Tibial artery (tissue), 4 donors: ENCODE results near the gene SERPINB6.

ENCODE experiments used
- DNase-seq, 2 donors: peaks; one replicate each; pipeline ENCODE4 v3.0.0-alpha.2; 2019
- H3K27ac ChIP-seq, 2 donors: fragments of 200-600 bp; sonication (generic) in 1 of 2; 1 replicate in 1 of 2; 2 replicates in 1 of 2; pipeline ENCODE4 v1.5.1; 2018 to 2019; ENCODE audit warnings: mild to moderate bottlenecking in 1 of 2
- H3K27me3 ChIP-seq, 2 donors: fragments of 200-600 bp; sonication (generic) in 1 of 2; one replicate each; pipeline versions ENCODE4 v1.5.1 to v1.6.0; 2016 to 2019
- H3K36me3 ChIP-seq, 3 donors: fragments of 200-600 bp; sonication (generic) in 2 of 3; one replicate each; pipeline ENCODE4 v1.5.1; 2016 to 2019; ENCODE audit warnings: mild to moderate bottlenecking in 2 of 3
- H3K4me1 ChIP-seq, 4 donors: fragments of 200-600 bp; sonication (generic) in 2 of 4; 1 replicate in 3 of 4; 2 replicates in 1 of 4; pipeline ENCODE4 v1.5.1; 2016 to 2019
- H3K4me3 ChIP-seq, 2 donors: fragments of 200-600 bp; sonication (generic) in 1 of 2; 1 replicate in 1 of 2; 2 replicates in 1 of 2; pipeline ENCODE4 v1.5.1; 2018 to 2019; ENCODE audit warnings: mild to moderate bottlenecking in 2 of 2
- H3K9me3 ChIP-seq, 3 donors: fragments of 200-600 bp; sonication (generic) in 1 of 3; one replicate each; pipeline ENCODE4 v1.5.1; 2016 to 2019
- intact Hi-C: fragments of 100-400 bp; cut with DNase I; formaldehyde crosslinking; loops from one replicate; pipeline ENCODE4 v1.15.0; 2023; ENCODE audit warnings: low total_unique reads
- TF ChIP-seq, protein P1 (sequence below), 2 experiments: fragments of 200-600 bp in 1 of 2; fragments of 450-650 bp in 1 of 2; IDR thresholded peaks; one replicate each; pipeline ENCODE4 v1.5.1; 2017 to 2019; ENCODE audit warnings: antibody characterized with exemption in 2 of 2, mild to moderate bottlenecking in 1 of 2, moderate library complexity in 1 of 2

Gene SERPINB6

DNA sequence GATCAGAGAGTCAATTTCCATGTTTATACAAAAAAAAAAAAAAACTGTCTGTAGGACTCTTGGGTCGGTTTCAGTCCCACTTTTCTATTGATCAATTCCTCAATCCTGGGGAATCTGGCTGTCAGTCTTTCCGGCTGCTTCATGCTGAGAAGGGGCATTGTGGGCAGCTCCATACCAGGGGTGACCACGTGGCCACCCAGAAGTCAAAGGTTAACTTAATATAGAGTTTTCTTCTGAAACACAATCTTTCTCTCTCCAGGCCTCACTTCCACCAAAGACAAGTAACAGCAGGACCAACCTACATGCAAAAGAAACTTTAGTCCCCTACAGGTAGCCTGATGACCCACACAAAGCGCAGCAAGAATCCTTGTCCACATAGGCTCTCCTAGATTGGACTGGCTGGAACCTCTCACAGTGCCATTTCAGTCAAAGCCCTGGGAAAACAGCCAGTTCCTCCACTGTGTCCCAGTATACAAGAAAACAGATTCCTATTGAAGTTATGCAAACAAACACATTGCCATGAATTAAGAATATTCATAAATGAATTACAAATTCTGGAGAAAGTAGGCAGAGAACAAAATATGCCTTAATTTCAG, 49.7 kb downstream of the SERPINB6 start:
- no peaks in the 10 kb centered on the region for H3K9me3 ChIP-seq
- TF ChIP-seq, protein P1, sequence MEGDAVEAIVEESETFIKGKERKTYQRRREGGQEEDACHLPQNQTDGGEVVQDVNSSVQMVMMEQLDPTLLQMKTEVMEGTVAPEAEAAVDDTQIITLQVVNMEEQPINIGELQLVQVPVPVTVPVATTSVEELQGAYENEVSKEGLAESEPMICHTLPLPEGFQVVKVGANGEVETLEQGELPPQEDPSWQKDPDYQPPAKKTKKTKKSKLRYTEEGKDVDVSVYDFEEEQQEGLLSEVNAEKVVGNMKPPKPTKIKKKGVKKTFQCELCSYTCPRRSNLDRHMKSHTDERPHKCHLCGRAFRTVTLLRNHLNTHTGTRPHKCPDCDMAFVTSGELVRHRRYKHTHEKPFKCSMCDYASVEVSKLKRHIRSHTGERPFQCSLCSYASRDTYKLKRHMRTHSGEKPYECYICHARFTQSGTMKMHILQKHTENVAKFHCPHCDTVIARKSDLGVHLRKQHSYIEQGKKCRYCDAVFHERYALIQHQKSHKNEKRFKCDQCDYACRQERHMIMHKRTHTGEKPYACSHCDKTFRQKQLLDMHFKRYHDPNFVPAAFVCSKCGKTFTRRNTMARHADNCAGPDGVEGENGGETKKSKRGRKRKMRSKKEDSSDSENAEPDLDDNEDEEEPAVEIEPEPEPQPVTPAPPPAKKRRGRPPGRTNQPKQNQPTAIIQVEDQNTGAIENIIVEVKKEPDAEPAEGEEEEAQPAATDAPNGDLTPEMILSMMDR (IDR thresholded peaks at IDR 0.05), result no peak
- DNase-seq, result no peak
- intact Hi-C loops, result no loop called here
- H3K27me3 ChIP-seq, result no peaks in the 10 kb centered on the region
- H3K36me3 ChIP-seq, result no peaks in the 10 kb centered on the region
- H3K4me1 ChIP-seq, result no peaks in the 10 kb centered on the region
- H3K27ac ChIP-seq, result no peak overlapping the region
- no peak overlapping the region for H3K4me3 ChIP-seq

DNA sequence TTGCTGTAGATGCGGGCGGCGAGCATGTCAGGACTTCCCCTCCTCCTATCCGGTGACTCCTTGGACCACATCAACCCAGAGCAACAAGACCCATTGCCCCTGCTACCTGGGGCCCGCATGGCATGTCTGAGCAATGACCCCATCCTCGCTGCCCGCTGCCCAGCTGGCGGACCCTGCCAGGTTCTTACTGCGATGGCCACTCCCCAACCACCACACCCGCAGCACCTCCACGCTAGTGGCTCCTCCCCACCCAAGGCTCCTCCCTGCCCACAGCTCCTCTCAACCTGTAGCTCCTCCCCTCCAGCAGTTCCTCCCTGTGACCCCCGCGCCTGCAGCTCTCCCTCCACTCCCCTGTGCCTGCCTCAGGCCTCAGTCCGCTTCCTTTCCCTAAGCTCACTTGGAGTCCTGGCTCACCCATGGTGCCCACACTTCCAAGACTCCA, 50.7 kb downstream of the SERPINB6 start:
- Histone ChIP-seq H3K27ac (no peak overlapping the region), H3K4me3 (no peak overlapping the region), H3K27me3 (no peaks in the 10 kb centered on the region), H3K4me1 (no peaks in the 10 kb centered on the region), H3K36me3 (no peaks in the 10 kb centered on the region), H3K9me3 (no peaks in the 10 kb centered on the region)
- TF ChIP-seq, protein P1 (IDR thresholded peaks at IDR 0.05), result no peak
- DNase-seq, result no peak
- intact Hi-C loops, result no loop called here

DNA sequence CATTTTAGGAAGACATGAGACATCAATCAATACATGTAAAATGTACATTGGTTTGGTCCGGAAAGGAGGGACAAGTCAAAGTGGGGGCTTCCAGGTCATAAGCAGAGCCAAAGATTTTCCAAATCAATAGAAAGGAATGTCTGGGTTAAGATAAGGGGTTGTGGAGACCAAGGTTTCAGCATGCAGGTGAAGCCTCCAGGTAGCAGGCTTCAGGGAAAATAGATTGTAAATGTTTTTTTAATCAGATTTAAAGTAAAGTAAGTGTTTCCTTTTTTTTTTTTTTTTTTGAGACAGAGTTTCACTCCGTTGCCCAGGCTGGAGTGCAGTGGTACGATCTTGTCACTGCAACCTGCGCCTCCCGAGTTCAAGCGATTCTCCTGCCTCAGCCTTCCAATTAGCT, 51.5 kb downstream of the SERPINB6 start:
- TF ChIP-seq, protein P1 (IDR thresholded peaks at IDR 0.05), result no peak
- DNase-seq, result no peak
- Histone ChIP-seq H3K4me3 (no peak overlapping the region), H3K27ac (no peak overlapping the region), H3K36me3 (no peaks in the 10 kb centered on the region), H3K27me3 (no peaks in the 10 kb centered on the region), H3K9me3 (no peaks in the 10 kb centered on the region), H3K4me1 (no peaks in the 10 kb centered on the region)
- intact Hi-C loops, result no loop called here

DNA sequence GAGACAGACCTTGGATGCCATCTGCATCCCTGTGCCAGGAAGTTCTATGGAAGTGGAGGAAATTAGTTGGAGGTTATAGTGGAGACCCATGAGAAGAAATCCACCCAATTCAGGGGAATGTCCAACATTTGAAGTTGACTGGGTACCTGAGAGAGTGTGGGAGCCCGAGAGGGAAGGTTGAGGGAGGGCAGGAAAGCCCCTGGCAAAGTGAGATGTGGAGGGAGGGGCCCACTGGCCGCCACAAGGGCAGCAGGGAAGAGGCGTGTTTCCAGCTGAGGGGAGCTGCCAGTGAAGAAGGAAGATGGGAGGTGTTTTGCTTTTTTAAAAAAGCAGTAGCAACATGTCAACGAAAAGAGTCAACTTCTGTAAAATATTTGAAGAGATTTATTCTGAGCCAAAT, 52.0 kb downstream of the SERPINB6 start:
- intact Hi-C loops, result no loop called here

DNA sequence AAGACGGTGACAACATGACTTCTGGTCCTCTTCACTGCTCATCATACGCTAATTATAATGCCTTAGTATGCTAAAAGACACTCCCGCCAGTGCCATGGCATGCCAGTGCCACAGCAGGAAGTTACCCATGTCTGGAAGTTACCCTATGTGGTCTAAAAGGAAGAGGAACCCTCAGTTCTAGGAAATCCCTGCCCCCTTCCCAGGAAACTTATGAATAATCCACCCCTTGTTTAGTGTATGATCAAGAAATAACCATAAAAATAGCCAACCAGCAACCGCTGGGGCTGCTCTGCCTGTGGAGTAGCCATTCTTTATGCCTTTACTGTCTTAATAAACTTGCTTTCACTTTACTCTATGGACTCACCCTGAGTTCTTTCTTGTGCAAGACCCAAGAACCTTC, 52.4 kb downstream of the SERPINB6 start:
- no peaks in the 10 kb centered on the region for H3K36me3 ChIP-seq
- no peaks in the 10 kb centered on the region for H3K27me3 ChIP-seq
- no peak overlapping the region for H3K4me3 ChIP-seq
- intact Hi-C loops, result no loop called here
- no peaks in the 10 kb centered on the region for H3K9me3 ChIP-seq
- H3K27ac ChIP-seq, result no peak overlapping the region
- DNase-seq, result no peak
- TF ChIP-seq, protein P1 (IDR thresholded peaks at IDR 0.05), result no peak
- no peaks in the 10 kb centered on the region for H3K4me1 ChIP-seq

More for the DNA sequence above, 52.0 kb downstream of the SERPINB6 start:
- no peaks in the 10 kb centered on the region for H3K4me1 ChIP-seq
- no peak for DNase-seq
- no peaks in the 10 kb centered on the region for H3K36me3 ChIP-seq
- no peak overlapping the region for H3K27ac ChIP-seq
- H3K4me3 ChIP-seq, result no peak overlapping the region
- TF ChIP-seq, protein P1 (IDR thresholded peaks at IDR 0.05), result no peak
- no peaks in the 10 kb centered on the region for H3K9me3 ChIP-seq
- H3K27me3 ChIP-seq, result no peaks in the 10 kb centered on the region
